HepG2 (cell line): ENCODE results near the gene YIF1A. TPM values are rescaled to one million over a fixed set of nuclear protein-coding genes. Genes with fewer than 3 reads are reported as not detected.

ENCODE experiments used
- CCAR2 ChIP-seq: fragments of 200-400 bp; formaldehyde crosslinking; optimal IDR thresholded peaks from 2 replicates; pipeline ENCODE3; 2018; ENCODE audit warnings: low read depth, mild to moderate bottlenecking, low read length, moderate library complexity
- ETV5 ChIP-seq: IDR thresholded peaks from 2 replicates; pipeline ENCODE4 v1.6.1; 2018; ENCODE audit warnings: missing biosample characterization, missing genetic modification reagents, inconsistent platforms, borderline replicate concordance
- FOXA1 ChIP-seq, 2 experiments: fragments of 450-650 bp in 1 of 2; sonication (generic) in 1 of 2; formaldehyde crosslinking in 1 of 2; IDR thresholded peaks; 2 replicates each; pipeline versions ENCODE4 v1.4.0 to v1.6.1; 2016 to 2020; ENCODE audit warnings: missing genetic modification reagents in 1 of 2
- FOXC1 ChIP-seq: sonication (generic); formaldehyde crosslinking; IDR thresholded peaks from 2 replicates; pipeline ENCODE4 v1.8.0; 2022; ENCODE audit warnings: mild to moderate bottlenecking, missing genetic modification reagents, borderline replicate concordance
- GZF1 ChIP-seq: sonication (generic); formaldehyde crosslinking; IDR thresholded peaks from 2 replicates; pipeline ENCODE4 v1.5.1; 2020; ENCODE audit warnings: mild to moderate bottlenecking, missing genetic modification reagents
- NCOA2 ChIP-seq: sonication (generic); formaldehyde crosslinking; IDR thresholded peaks from 2 replicates; pipeline ENCODE4 v1.8.0; 2022; ENCODE audit warnings: inconsistent platforms
- NCOR1 ChIP-seq: fragments of 200-600 bp; sonication (generic); IDR thresholded peaks from 2 replicates; pipeline ENCODE4 v1.7.0; 2017; ENCODE audit warnings: antibody characterized with exemption, low read length, borderline replicate concordance
- PAF1 ChIP-seq: IDR thresholded peaks from 2 replicates; pipeline ENCODE4 v1.6.1; 2016; ENCODE audit warnings: missing genetic modification reagents, missing compliant biosample characterization
- RBAK ChIP-seq: sonication (generic); formaldehyde crosslinking; IDR thresholded peaks from 2 replicates; pipeline ENCODE4 v1.5.1; 2020; ENCODE audit warnings: mild to moderate bottlenecking, missing genetic modification reagents
- TMF1 ChIP-seq: sonication (generic); formaldehyde crosslinking; IDR thresholded peaks from 2 replicates; pipeline ENCODE4 v1.8.1; 2022; ENCODE audit warnings: low read depth, missing genetic modification reagents
- U2AF2 ChIP-seq: fragments of 200-400 bp; formaldehyde crosslinking; IDR thresholded peaks from 2 replicates; pipeline ENCODE4 v1.6.1; 2017; ENCODE audit warnings: low read depth, mild to moderate bottlenecking, low read length
- ZC3H13 ChIP-seq: sonication (generic); formaldehyde crosslinking; IDR thresholded peaks from 2 replicates; pipeline ENCODE4 v1.8.1; 2023; ENCODE audit warnings: mild to moderate bottlenecking, missing genetic modification reagents, moderate library complexity
- ZEB1 ChIP-seq: IDR thresholded peaks from 2 replicates; pipeline ENCODE4 v1.6.1; 2012; ENCODE audit warnings: mild to moderate bottlenecking, low read depth, inconsistent platforms; ENCODE audit not compliant: insufficient replicate concordance
- ZFP36 ChIP-seq: fragments of 150-350 bp; IDR thresholded peaks from 2 replicates; pipeline ENCODE4 v1.6.1; 2018; ENCODE audit warnings: borderline replicate concordance, low read length, low read depth; ENCODE audit not compliant: partially characterized antibody
- ZNF274 ChIP-seq: sonication (generic); formaldehyde crosslinking; IDR thresholded peaks from 2 replicates; pipeline ENCODE4 v1.5.1; 2020; ENCODE audit warnings: mild to moderate bottlenecking, missing genetic modification reagents
- ZNF382 ChIP-seq: sonication (generic); formaldehyde crosslinking; IDR thresholded peaks from 2 replicates; pipeline ENCODE4 v1.5.0; 2020; ENCODE audit warnings: missing genetic modification reagents, mild to moderate bottlenecking, borderline replicate concordance
- ZNF510 ChIP-seq: sonication (generic); formaldehyde crosslinking; IDR thresholded peaks from 2 replicates; pipeline ENCODE4 v1.4.0; 2020; ENCODE audit warnings: low read depth, mild to moderate bottlenecking, missing genetic modification reagents
- ZNF704 ChIP-seq: sonication (generic); formaldehyde crosslinking; IDR thresholded peaks from 2 replicates; pipeline ENCODE4 v1.8.1; 2023; ENCODE audit warnings: mild to moderate bottlenecking, inconsistent platforms, moderate library complexity, missing genetic modification reagents, borderline replicate concordance
- ZNF720 ChIP-seq: sonication (generic); formaldehyde crosslinking; IDR thresholded peaks from 2 replicates; pipeline ENCODE4 v1.4.0; 2020; ENCODE audit warnings: missing genetic modification reagents
- ZNF781 ChIP-seq: sonication (generic); formaldehyde crosslinking; IDR thresholded peaks from 2 replicates; pipeline ENCODE4 v1.5.1; 2020; ENCODE audit warnings: borderline replicate concordance, mild to moderate bottlenecking, missing genetic modification reagents; ENCODE audit errors: not compliant biosample characterization
- ZSCAN22 ChIP-seq: sonication (generic); formaldehyde crosslinking; IDR thresholded peaks from 2 replicates; pipeline ENCODE4 v1.4.0; 2020; ENCODE audit warnings: mild to moderate bottlenecking, missing genetic modification reagents
- polyA plus RNA-seq, 8 experiments: library from polyadenylated mRNA; depleted of rRNA in 3 of 8; stranded (reverse) in 7 of 8; unstranded in 1 of 8; fragments of >200 nt; fragmentation: Illumina TruSeq in 4 of 8; extraction: Trizol in 4 of 8; gene quantifications; 2 replicates each; pipeline versions ENCODE4 v1.2.1 to v1.2.3, GENCODE V29; 2011 to 2016; ENCODE audit warnings: low read depth in 4 of 8, missing spikeins in 1 of 8, mixed read lengths in 1 of 8; ENCODE audit not compliant: insufficient read depth in 1 of 8
- total RNA-seq, 5 experiments: library from RNA; depleted of rRNA; stranded (reverse); fragments of >200 nt; fragmentation: Illumina TruSeq; extraction: Trizol; gene quantifications; 2 replicates each; pipeline ENCODE4 v1.2.3, GENCODE V29; 2016; ENCODE audit warnings: low read depth in 1 of 5
- TF ChIP-seq, protein P1 (sequence below): sonication (generic); formaldehyde crosslinking; IDR thresholded peaks from 2 replicates; pipeline ENCODE4 v1.4.0; 2020; ENCODE audit warnings: missing genetic modification reagents, mild to moderate bottlenecking, borderline replicate concordance
- TF ChIP-seq, protein P2 (sequence below): sonication (generic); formaldehyde crosslinking; IDR thresholded peaks from 2 replicates; pipeline ENCODE4 v1.4.0; 2020; ENCODE audit warnings: missing genetic modification reagents

YIF1A gene
- total and polyA plus RNA-seq, 2 of the 13 experiments (the other 11 are each of a cell fraction or from before 2014, with no cell fraction given): 133 to 145 TPM

- TF ChIP-seq, protein P1, sequence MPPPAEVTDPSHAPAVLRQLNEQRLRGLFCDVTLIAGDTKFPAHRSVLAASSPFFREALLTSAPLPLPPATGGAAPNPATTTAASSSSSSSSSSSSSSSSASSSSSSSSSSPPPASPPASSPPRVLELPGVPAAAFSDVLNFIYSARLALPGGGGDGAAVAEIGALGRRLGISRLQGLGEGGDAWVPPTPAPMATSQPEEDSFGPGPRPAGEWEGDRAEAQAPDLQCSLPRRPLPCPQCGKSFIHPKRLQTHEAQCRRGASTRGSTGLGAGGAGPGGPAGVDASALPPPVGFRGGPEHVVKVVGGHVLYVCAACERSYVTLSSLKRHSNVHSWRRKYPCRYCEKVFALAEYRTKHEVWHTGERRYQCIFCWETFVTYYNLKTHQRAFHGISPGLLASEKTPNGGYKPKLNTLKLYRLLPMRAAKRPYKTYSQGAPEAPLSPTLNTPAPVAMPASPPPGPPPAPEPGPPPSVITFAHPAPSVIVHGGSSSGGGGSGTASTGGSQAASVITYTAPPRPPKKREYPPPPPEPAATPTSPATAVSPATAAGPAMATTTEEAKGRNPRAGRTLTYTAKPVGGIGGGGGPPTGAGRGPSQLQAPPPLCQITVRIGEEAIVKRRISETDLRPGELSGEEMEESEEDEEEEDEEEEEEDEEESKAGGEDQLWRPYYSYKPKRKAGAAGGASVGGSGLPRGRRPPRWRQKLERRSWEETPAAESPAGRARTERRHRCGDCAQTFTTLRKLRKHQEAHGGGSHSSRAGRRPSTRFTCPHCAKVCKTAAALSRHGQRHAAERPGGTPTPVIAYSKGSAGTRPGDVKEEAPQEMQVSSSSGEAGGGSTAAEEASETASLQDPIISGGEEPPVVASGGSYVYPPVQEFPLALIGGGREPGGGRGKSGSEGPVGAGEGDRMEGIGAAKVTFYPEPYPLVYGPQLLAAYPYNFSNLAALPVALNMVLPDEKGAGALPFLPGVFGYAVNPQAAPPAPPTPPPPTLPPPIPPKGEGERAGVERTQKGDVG: peak; percentile 49; the same call in 1 of the 2 replicates
- TF ChIP-seq FOXC1 (0 out of 2 replicates have a peak, but pooled peaks have one; percentile 42), PAF1 (CRISPR knock-in tag) (no peak), ZEB1 (peak; percentile 79), ZC3H13 (peak; percentile 86; the same call in 1 of the 2 replicates), ZFP36 (no peak), U2AF2 (no peak), ZSCAN22 (CRISPR knock-in tag) (no peak), CCAR2 (peak; percentile 69), RBAK (CRISPR knock-in tag) (no peak), ZNF704 (CRISPR knock-in tag) (0 out of 2 replicates have a peak, but pooled peaks have one; percentile 17), ZNF510 (no peak), GZF1 (CRISPR knock-in tag) (0 out of 2 replicates have a peak, but pooled peaks have one; percentile 80), ZNF274 (CRISPR knock-in tag) (no peak), ZNF720 (CRISPR knock-in tag) (no peak), NCOR1 (no peak; the same call in 1 of the 2 replicates), FOXA1 (IDR thresholded peaks at IDR 0.05) (no peak), FOXA1 (CRISPR knock-in tag; IDR thresholded peaks at IDR 0.05) (no peak), ETV5 (CRISPR knock-in tag) (peak; percentile 87; the same call in 1 of the 2 replicates), TMF1 (no peak), ZNF781 (peak; percentile 79), NCOA2 (CRISPR knock-in tag) (peak; percentile 53; the same call in 1 of the 2 replicates), ZNF382 (CRISPR knock-in tag) (no peak)
- TF ChIP-seq, protein P2, sequence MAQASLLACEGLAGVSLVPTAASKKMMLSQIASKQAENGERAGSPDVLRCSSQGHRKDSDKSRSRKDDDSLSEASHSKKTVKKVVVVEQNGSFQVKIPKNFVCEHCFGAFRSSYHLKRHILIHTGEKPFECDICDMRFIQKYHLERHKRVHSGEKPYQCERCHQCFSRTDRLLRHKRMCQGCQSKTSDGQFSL: no peak
Measured at GRCh38 chr11:66336234-66337102, 47.5 kb upstream of the YIF1A start, which contains the start of gene RIN1 (continued).
